SW480 (cell line): ENCODE results near the gene EFNA5.

Experiments
- DNase-seq: peaks from one replicate; pipeline ENCODE4 v3.0.0-alpha.2; 2016; ENCODE audit warnings: low spot score

EFNA5 gene

DNA sequence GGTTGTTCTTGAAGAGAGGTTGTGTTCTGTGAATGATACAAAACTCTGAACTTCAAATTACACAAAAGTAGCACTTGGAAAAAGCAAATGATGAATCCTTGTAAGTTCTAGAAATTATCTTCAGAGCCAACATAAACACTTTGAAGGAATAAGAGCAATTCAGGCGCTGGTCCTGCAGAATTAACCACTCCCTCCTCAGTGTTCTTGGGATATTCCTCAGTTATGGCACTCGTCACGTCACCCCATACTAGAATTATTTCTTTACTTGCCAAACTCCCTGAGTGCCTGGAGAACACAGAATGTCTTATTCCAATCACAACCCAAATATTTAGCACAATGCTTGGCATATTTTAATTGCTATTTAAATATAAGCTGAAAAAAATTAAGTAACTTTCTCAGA is 126.3 kb downstream of the EFNA5 start:
- DNase-seq = no peak

DNA sequence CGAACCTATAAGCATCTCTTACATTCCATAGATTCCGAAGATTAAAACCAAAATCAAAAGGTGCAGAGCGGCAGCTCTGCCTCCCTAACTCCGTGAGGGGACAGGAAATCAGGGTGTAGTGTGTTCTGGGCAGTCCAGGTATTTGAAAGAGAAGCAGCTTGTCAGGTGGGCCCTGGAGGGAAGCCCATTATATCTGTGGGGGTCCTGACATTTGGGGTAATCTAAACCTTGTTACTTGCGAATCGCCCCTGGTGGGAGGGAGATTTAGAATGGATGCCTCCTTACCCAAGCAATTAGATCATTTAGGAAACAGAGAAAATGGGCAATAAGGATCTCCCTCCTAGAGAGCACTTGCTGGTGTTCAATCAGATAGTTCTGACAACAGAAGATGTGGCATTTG is 126.9 kb downstream of the EFNA5 start:
- no peak for DNase-seq

DNA sequence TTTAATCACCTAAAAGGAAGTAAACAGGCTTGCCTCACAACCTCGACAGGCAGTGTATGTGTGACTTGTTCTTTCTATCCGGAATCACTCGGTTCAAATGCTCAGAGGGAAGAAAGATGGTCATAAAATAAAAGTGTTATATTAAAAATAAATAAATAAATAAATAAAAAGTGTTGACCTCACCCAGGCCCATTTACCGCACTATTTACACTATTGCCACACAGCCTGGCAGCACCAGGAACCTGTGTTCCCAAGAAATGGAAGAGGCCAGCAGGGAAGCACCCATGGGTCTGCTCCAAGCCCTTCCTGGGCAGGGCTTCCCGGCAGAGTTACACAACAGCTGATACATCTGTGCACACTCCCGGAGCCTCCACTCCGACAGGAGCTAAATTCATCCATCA is 127.9 kb downstream of the EFNA5 start:
- DNase-seq = peak; percentile 73

DNA sequence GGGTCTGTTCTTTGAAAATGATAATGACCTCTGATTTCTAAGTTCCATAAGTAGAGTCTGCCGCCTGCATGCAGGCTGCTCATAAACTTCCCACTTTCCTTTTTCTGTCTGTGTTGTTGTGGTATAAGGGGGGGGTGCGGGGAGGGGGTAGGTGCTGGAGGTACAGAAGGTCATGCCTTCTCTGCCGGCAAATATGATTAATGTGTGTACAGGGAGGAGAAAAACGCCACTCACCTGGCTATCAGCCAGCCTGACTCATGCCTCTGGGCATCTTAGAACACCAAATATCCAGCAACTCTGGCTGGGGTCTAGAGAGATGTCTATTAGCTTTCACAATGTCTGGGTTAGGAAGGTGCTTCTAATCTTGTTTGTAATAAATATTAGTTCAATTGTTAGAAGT is 128.3 kb downstream of the EFNA5 start:
- peak; percentile 96 for DNase-seq

DNA sequence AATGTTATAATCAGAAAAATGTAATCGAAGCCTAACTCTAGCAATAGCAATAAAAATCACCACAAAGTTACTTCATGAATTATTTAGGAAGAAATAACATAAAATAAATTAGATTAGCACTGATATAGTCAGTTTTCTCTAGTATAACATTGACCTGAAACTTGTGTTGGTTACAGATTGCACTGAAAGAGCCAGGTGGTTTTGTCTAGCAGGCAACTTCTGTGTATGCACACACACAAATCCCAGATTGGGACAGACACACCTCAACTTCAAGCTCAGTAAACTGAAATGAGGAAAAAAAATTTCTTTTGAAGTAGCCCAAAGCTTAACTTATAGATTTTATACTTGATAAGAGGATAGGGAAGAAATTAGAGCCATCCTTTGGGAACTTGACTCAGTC is 129.3 kb downstream of the EFNA5 start:
- DNase-seq = no peak

DNA sequence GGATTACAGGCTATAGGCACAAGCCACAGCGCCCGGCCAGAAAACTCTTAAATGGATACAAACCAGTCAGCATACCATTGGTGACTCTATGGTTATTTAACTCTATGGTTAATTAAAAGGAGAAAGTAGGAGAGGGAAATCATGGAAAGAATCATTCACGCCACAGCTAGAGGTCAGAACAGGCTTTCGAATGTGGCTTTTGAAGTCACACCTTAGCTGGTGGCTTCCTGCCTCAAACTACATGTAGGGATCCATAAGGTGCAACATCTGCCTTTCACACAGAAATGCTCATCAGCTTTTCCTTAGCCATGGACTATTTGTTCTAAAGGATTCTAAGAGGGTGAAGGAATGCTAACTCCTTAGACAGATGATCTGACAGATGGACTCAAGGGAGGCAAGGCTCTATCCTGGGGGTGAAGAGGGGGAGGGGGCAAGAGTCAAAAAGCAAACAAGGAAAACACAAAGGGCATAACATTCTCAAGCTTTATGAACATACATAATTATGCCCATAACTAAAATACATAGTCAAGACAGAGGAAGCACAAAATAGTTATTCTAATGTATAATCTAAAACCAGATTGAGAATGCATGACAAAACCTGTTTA is 130.9 kb downstream of the EFNA5 start:
- peak; percentile 59 for DNase-seq

DNA sequence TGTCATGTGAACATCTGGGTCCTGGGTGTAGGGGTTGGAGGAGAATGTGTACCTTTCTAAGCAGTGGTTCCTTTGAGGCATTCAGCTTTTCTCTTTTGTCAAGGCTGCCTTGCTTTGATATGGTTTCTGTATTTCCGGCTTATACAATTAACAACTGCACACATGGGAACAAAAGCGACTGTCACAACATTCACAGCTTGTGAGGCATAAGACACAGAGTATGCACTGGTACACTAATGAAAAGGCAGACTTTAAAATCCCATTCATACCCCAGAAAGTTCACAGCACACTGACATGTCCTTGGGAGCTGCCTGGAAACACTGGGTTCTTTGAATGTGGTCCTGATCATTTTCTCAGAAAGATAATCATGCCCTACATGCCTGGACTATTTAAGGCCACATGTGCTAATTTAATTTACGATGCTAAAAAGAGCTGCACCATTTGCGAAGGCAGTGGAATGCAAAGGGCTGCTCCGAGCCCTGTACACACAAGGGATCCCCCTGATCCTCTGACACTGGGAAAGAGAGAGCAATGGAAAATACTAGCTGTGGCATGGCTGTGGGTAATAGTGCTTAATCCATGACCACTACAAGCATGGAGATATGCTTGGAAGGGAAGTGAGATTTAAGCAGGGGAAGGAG is 131.8 kb downstream of the EFNA5 start:
- DNase-seq = peak; percentile 85

DNA sequence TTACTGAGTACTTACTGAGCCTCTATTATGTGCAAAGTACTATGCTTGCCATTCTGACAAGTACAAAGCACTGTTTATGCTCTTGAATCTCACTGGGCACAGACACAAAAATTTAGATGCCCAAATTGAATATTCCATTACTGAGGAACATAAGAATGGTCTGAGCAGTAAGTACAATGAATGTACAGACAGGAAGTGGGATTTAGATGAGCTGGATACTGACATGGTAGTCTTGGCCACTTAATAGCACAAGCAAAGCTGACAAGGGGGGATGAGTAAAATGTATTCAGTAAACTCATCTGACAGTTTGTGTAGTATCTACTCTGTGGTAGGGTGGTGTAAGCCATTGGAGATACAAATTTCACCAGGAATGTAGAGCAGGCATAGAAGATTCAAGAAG is 132.4 kb downstream of the EFNA5 start:
- DNase-seq = no peak

DNA sequence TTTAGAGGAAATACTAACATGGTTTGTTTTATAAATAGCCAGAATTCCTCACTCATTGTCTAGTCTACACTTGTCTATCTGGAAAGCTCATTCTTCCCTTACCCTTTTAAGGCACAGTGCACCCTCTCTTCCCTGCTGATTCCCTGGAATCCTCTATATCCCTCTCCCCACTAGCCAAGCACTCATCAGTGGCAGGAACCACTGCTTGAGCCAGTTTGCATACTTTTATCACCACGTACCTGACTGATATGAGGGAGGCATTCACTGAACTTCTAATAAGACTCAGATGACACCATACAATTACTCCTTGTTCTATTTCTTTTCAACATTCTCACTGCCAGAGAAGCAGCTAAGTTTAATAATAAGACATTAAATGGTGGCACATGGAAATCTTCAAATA is 134.9 kb downstream of the EFNA5 start:
- no peak for DNase-seq

DNA sequence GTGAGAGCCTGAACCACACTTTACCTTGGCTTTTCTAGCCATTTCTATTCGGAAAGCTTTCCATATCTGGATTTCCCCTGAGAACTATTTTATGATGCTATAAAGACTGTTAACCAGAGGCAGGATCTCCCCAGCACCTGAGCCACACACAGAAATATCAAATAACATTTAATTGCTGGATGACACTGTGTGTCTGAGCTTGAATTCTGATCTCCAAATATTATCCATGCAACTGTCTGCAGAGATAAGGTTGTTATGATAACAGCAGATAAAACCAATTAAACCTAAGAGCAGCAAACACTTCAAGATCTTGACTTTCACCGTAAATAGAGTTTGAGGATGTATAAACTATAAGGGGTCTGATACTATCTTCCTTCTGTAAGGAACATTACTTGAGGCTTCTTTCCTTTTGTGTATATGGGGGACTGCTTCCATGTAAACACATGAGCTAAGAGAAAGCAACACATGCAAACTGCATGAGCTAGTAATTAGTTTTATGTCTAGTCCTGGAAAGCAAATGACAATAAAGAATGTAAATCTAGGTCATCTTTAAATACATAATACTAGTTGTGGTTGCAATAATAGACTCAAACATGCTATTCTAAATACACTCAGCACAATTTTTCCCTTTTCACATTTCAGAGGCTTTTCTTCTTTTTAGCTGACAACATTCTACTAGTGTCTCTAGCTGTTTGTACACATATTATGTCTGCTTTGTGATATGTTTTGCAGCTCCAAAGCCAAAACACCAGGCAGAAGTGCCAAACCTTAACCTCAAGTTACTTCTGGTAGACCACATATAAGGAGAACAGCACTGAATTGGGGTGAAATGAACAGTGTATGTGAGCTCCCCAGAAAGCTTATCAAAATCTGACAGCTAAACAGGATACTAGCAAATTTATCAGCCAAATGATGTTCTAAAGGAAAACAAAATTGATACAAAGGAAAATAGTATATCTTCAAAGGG is 136.5 kb downstream of the EFNA5 start:
- no peak for DNase-seq

DNA sequence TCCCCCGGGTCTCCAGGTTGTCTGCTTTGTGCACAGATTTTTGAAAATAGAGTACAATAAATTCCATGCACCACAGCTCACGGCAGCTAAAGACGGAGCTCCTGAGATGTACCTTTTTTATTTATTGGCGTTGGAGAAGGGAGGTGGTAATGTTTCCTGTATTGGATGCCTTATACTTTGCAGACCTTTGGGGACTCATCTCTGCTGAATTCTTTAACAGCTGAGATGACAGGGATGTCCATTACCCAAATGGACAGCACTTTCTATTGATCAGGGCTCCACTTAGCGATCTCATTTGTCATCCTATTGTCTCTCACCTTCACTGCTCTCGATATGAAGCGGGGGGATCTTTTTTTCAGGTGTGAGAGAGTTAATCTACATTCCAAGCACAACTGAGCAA is 137.8 kb downstream of the EFNA5 start:
- no peak for DNase-seq

DNA sequence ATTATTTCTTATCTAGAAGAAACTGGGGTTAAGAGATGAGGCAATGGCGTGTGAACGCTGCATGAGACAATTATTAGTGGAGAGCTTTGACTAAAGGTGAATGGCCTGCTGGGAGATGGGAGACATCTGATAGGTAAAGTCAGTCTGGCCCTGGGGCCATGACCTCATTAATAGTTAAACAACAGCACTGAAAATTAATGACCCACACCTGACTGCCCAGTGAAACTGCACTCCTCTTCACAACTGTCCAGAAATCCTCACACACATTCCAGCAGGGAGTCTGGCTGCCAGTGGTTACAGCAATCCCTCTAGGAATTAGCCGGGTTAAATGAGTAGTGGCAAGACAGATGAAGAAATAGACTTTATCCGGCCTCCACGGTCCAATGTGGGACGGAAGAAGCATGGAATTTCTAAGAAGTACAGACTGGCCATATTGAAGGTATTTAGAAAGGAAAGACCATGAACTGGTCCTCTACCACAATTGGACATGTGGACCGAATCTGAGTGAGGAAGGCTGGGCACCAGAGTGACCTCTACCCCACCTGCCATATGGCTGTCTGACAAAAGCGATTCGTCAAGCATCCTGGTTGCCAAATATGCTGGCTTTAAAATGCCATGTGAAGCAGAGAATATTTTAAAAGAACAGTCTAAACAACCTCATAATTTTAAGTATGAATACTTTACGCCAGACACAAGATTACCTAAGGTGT is 138.4 kb downstream of the EFNA5 start:
- no peak for DNase-seq

DNA sequence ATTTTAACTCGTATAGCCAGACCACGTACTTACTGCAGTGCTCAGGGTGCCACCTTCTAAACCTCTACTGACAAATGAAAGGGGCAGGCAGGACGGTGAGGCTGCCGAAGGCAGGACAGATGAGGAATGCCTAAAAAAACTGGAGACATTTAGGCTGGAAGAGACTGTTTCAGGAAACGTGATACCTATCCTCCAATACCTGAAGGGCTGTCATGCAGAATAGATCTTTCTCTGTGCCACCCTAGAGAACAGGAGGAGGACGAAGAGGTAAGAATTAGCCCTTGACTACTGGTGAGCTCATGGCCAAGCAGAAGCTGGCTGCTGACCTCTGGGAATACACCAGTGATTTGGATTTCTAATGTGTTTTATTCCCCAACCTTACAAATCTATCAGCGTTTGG is 139.4 kb downstream of the EFNA5 start:
- no peak for DNase-seq

DNA sequence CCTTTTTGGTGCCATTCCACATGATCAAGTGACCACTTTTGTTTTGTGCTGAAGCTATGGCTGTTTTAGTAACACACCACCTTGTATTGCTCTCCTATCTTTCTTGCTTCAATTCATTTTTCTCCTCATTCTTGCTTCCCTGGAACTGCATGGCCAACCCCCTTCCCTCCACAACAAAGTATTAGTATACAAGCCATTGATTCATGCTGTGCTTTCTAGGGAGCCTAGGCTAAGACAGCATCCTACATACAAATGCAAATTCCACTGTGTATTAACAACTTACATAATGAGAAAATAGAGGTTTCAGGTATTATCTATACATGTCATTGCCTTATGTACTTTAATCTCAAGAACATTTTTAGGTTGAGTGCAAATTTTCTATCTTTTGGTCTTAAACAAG is 141.1 kb downstream of the EFNA5 start:
- DNase-seq = no peak

DNA sequence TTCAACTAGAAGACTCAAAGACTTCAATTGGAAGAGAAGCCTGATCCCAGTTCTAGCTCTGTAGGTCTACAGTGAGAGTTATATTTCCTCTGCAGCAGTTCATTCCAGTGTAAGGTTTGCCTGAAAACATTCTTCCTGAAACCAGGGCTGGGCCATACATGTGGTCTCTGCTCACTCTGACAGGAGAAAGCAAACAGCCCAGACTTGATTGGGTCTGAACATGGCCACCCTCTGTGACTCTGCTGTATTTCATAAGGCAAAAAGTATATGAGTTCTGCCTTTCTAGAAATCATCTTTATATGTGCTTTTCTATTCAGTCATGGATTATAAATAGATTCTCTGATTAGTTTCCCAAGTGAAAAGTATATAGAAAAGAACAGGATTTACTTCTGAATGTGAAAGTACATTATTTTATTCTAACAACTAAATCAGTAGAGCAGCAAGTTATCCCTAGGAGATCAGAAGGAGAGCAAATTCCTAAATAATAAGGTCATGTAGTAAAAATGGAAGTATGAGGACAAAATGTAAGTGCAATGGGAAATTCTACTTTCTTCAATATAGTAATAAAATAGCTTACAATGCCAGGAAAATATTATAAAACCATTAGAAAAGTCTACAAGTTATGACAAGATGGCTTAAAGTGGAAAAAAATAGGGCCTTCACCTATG is 144.3 kb downstream of the EFNA5 start:
- no peak for DNase-seq

DNA sequence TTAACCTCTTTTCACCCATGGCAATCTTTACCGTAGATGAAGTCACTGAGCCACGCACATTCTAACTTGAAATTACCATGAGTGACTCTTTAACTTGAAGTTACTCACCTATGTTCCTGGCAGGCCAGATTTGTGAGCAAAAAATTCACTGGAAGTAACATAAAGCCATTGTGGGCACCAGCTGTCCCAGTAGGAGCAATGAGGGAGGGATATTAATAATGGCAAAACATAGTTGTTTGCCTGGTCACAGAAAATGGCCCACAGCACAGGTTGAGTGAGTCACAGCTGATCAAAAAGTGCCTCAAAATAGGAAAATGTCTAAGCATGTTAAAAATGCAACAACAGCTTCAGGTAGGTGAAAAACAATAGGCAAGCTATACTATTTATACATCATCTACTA is 146.6 kb downstream of the EFNA5 start:
- DNase-seq = no peak

DNA sequence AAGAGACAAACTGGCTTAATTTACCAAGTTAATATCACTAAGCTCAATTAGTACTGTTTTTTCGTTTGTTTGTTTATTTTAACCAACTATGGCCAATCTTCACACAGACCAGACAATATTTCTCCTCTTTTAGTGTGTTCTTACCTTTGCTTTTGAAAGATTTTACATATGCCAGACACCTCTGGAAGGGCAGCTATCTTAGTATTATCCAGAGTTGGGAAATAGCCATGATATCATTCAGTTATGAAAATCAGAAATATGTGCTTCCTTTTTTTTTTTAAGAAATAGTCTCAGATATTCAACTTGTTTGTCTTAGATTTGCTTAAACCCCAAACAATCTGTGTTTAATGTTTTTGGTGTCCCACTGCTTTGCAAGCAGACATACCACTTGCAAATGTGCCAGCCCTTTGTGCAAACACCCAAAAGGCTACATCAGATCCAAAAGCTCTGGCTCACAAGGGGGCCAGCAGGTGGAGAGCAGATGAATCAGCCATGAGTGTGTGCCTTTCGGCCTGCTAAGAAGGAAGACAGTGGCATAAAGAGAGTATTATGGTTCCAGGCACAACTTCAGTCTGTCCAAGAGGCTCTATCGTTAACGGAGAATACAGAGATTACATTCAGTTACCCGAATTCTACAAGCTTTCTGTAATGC is 147.6 kb downstream of the EFNA5 start:
- DNase-seq = no peak

DNA sequence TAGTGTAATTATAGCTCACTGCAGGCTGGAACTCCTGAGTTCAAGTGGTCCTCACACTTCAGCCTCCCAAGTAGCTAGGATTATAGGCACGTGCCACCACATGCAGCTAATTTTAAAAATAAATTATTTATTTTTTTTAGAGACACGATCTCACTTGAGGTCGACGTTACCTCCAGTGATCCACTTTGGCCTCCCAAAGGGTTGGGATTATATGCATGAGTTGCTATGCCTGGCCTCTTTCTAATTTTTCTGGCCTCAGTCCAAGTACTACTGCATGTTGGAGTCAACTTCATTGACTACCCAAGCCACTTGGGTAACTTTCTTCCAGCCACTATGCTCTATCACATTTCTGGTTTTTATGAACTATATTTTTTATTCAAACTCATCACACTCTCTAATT is 148.3 kb downstream of the EFNA5 start:
- DNase-seq = no peak

DNA sequence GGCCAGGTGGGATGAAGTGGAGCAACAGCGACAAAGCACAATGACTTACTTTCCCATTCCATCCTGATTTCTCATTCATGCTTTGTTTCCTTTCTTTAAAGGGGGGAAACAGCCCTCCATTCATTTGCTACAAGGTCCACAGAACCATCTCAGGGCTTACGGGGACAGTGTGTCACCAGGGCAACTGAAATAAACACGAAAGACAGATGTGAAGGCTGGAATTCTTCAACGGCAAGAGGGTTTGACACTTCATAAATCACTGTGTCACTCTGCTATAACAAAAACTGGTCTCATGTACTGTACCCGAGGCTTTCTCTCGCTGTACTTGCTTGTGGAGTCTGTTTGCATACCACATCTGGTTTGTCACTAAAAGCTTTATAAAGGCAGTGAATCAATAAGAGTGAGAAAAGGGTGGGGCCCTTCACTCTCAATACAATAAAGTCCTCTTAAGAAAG is 150.8 kb downstream of the EFNA5 start:
- peak; percentile 81 for DNase-seq

DNA sequence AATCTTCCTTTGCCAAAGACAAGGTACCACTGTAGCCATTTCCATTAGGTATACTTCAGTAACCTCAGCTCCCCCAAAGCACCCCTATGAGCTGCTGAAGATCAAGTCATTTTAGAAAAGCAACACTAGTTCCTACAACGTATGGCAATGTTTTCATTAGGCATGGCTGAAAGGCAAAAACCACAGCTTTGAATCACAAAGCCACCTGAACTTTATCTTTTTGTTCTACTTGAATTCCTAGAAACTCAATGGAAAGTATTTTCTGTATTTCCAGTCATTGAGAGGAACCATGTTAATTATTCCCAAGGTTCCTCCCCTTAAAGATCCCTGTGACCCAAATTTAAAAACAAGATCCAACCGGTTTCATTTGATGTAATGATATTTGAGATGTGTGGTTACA is 152.1 kb downstream of the EFNA5 start:
- no peak for DNase-seq

DNA sequence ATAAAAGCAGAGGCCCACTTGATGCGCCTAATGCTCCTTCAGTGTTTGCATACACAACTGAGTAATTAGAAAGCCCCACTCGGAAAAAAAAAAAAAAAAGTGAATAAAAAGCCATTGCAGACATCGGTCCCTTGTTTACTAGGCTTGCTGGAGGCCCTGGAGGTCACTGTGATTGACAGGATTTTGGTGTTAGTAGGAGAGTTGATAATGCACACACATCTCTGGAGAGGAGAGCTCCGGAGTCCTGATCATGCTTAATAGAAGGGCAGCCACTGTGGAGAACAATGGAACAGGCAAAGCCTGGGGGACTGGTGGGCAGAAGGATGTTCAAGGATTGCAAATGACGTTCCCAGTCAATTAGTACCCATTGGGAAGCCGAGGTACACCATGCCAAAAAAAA is 152.5 kb downstream of the EFNA5 start:
- DNase-seq = no peak
